ENCODE data around the gene APCDD1L.

Gene APCDD1L

DNA sequence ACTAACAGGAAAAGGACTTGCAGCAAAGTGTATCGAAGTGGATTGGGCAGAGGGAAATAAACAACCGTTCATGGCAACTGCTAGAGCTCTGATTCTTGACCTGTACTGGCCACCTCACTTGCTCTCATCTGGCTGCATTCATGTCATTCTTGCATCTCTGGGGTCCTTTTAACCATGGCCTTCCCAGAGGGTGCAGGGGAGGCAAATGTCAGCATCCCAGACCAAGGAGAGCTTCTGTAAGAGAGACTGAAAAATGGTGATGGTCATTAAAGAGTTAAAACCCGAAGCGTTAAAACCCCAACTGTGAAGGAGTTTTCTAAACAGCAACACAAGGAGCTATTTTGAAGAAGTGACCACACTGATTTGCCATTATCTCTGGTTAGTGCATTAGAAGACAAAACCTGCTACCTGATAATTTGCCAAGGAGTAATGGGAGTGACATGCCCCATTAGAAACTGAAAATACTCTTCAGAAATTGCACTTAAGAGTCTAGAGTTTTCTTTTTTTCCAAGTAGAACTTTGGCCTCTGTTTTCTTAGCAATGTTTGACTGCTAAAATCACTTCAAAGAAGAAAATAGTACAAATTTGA, 62.4 kb downstream of the APCDD1L start:
- Histone ChIP-seq H2AFZ (ENCODE audit: low read depth, low read length, severe bottlenecking) (no peak overlapping the region), H4K20me1 (ENCODE audit: low read depth, low read length) (no peaks in the 10 kb centered on the region), H3K27me3 (ENCODE audit: low read length) (no peaks in the 10 kb centered on the region), H3K9me3 (ENCODE audit: insufficient read depth, low read length) (no peaks in the 10 kb centered on the region), H3K4me3 (ENCODE audit: insufficient read depth, low read length, poor library complexity, severe bottlenecking) (no peak overlapping the region), H3K36me3 (ENCODE audit: low read length) (no peaks in the 10 kb centered on the region), H3K4me2 (ENCODE audit: low read depth, low read length, poor library complexity, severe bottlenecking) (no peak overlapping the region), H3F3A (ENCODE audit: insufficient read depth) (no peaks in the 10 kb centered on the region), H3K27ac (ENCODE audit: low read depth, low read length) (no peak overlapping the region), H3K9ac (ENCODE audit: low read length) (no peak overlapping the region), H3K9me2 (replicated peaks; ENCODE audit: insufficient read depth, low read length) (no peaks in the 10 kb centered on the region), H3K79me2 (ENCODE audit: insufficient read depth, low read length) (no peaks in the 10 kb centered on the region)
- TF ChIP-seq EZH2phosphoT487 (conservative IDR thresholded peaks at IDR 0.05; ENCODE audit: low read length), result no peak
- TF ChIP-seq, protein P1, sequence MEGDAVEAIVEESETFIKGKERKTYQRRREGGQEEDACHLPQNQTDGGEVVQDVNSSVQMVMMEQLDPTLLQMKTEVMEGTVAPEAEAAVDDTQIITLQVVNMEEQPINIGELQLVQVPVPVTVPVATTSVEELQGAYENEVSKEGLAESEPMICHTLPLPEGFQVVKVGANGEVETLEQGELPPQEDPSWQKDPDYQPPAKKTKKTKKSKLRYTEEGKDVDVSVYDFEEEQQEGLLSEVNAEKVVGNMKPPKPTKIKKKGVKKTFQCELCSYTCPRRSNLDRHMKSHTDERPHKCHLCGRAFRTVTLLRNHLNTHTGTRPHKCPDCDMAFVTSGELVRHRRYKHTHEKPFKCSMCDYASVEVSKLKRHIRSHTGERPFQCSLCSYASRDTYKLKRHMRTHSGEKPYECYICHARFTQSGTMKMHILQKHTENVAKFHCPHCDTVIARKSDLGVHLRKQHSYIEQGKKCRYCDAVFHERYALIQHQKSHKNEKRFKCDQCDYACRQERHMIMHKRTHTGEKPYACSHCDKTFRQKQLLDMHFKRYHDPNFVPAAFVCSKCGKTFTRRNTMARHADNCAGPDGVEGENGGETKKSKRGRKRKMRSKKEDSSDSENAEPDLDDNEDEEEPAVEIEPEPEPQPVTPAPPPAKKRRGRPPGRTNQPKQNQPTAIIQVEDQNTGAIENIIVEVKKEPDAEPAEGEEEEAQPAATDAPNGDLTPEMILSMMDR (IDR thresholded peaks at IDR 0.05; ENCODE audit: insufficient read depth, low read length, poor library complexity, severe bottlenecking), result no peak

DNA sequence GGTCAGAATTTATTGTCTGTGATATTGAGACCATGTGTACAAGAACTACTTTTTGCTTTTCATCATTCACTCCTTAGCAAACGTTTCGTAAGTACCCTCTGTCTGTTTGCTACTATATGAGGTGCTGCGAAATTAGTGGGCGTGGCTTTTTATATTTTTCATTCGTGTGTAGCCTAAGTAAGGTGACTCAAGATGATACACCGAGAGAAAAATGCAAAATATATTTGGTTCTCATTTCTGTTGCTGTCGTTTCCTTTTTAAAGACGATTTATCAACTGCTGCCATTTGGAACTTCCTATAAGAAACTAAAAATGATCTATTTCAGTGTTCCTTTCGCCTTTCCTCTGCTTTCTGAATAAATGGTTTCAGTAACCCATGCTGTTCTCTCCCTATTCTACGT, 64.9 kb downstream of the APCDD1L start:
- no peaks in the 10 kb centered on the region for H3K9me3 ChIP-seq (ENCODE audit: insufficient read depth, low read length)
- no peak overlapping the region for H3K4me2 ChIP-seq (ENCODE audit: low read depth, low read length, poor library complexity, severe bottlenecking)
- H2AFZ ChIP-seq (ENCODE audit: low read depth, low read length, severe bottlenecking), result no peak overlapping the region
- H3K36me3 ChIP-seq (ENCODE audit: low read length), result no peaks in the 10 kb centered on the region
- no peaks in the 10 kb centered on the region for H3K27me3 ChIP-seq (ENCODE audit: low read length)
- no peaks in the 10 kb centered on the region for H4K20me1 ChIP-seq (ENCODE audit: low read depth, low read length)
- H3K4me3 ChIP-seq (ENCODE audit: insufficient read depth, low read length, poor library complexity, severe bottlenecking), result no peak overlapping the region
- H3K27ac ChIP-seq (ENCODE audit: low read depth, low read length), result no peak overlapping the region
- H3F3A ChIP-seq (ENCODE audit: insufficient read depth), result no peaks in the 10 kb centered on the region; the same call in 1 of the 2 replicates
- H3K9ac ChIP-seq (ENCODE audit: low read length), result no peak overlapping the region
- no peaks in the 10 kb centered on the region for H3K79me2 ChIP-seq (ENCODE audit: insufficient read depth, low read length)
- no peaks in the 10 kb centered on the region for H3K9me2 ChIP-seq (replicated peaks; ENCODE audit: insufficient read depth, low read length)
- TF ChIP-seq, protein P1 (IDR thresholded peaks at IDR 0.05; ENCODE audit: insufficient read depth, low read length, poor library complexity, severe bottlenecking), result no peak
- TF ChIP-seq EZH2phosphoT487 (conservative IDR thresholded peaks at IDR 0.05; ENCODE audit: low read length), result no peak

DNA sequence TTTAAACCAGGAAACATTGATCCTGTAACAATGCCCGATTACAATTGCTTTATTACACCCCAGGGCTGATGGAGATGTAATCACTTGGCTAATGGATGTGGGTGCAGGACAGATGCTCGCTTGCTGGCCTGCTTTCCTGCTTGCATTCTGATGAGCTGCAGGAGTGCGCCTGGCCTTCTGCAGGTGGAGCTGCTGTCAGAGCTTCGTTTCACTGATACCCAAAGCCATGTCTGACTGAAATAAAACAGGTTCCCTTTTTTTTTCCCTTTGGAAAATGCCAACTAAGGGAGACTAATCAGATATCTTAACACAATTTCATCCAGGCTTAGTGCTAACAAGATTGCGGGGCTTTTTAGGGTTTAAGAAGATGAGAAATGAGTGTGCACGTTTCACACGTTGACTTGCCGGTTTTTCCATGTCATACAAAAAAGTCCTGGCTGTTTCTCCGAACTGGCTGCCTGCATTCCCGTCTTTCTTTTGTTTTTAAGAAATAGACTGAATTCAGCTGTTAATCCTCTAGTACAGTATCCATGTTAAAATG, 65.4 kb downstream of the APCDD1L start:
- no peak overlapping the region for H3K9ac ChIP-seq (ENCODE audit: low read length)
- no peaks in the 10 kb centered on the region for H3K9me3 ChIP-seq (ENCODE audit: insufficient read depth, low read length)
- H4K20me1 ChIP-seq (ENCODE audit: low read depth, low read length), result no peaks in the 10 kb centered on the region
- no peak overlapping the region for H3K4me3 ChIP-seq (ENCODE audit: insufficient read depth, low read length, poor library complexity, severe bottlenecking)
- no peak overlapping the region for H3K4me2 ChIP-seq (ENCODE audit: low read depth, low read length, poor library complexity, severe bottlenecking)
- no peak overlapping the region for H2AFZ ChIP-seq (ENCODE audit: low read depth, low read length, severe bottlenecking)
- H3K9me2 ChIP-seq (replicated peaks; ENCODE audit: insufficient read depth, low read length), result no peaks in the 10 kb centered on the region
- TF ChIP-seq, protein P1 (IDR thresholded peaks at IDR 0.05; ENCODE audit: insufficient read depth, low read length, poor library complexity, severe bottlenecking), result no peak
- TF ChIP-seq EZH2phosphoT487 (conservative IDR thresholded peaks at IDR 0.05; ENCODE audit: low read length), result no peak
- no peaks in the 10 kb centered on the region for H3K79me2 ChIP-seq (ENCODE audit: insufficient read depth, low read length)
- H3K27me3 ChIP-seq (ENCODE audit: low read length), result no peaks in the 10 kb centered on the region
- no peaks in the 10 kb centered on the region; the same call in 1 of the 2 replicates for H3F3A ChIP-seq (ENCODE audit: insufficient read depth)
- H3K36me3 ChIP-seq (ENCODE audit: low read length), result no peaks in the 10 kb centered on the region; the same call in 1 of the 2 replicates
- H3K27ac ChIP-seq (ENCODE audit: low read depth, low read length), result no peak overlapping the region
